HT1080 (cell line): ENCODE measurements around the gene FIGLA. TPM values are rescaled to one million over a fixed set of nuclear protein-coding genes. Genes with fewer than 3 reads are reported as not detected.
A peak's percentile ranks its signal among the peaks of the same experiment; 100 is the strongest.
"Not testable (repeated sequence)": the region's sequence is repeated elsewhere in the genome, so short reads cannot be mapped to it uniquely, and the experiment has no call there.

Source experiments
- DNase-seq: peaks from one replicate; pipeline ENCODE4 v3.0.0-alpha.2; 2015; ENCODE audit warnings: low read depth
- small RNA-seq: library from RNA; depleted of rRNA; stranded (forward); fragments of <200 nt; gene quantifications from one replicate; pipeline ENCODE3, GENCODE V24; 2014
- total RNA-seq: library from RNA; depleted of rRNA; stranded (reverse); fragments of >200 nt; shearing (Covaris generic); gene quantifications from 2 replicates; pipeline ENCODE4 v1.2.3, GENCODE V29; 2014; rRNA removed

The FIGLA gene
- total RNA-seq, 1 experiment from 2014 or later: not detected

GRCh38 chr2:70747284-70747683 is 43.2 kb downstream of the FIGLA start:
- DNase-seq: no peak

DNA sequence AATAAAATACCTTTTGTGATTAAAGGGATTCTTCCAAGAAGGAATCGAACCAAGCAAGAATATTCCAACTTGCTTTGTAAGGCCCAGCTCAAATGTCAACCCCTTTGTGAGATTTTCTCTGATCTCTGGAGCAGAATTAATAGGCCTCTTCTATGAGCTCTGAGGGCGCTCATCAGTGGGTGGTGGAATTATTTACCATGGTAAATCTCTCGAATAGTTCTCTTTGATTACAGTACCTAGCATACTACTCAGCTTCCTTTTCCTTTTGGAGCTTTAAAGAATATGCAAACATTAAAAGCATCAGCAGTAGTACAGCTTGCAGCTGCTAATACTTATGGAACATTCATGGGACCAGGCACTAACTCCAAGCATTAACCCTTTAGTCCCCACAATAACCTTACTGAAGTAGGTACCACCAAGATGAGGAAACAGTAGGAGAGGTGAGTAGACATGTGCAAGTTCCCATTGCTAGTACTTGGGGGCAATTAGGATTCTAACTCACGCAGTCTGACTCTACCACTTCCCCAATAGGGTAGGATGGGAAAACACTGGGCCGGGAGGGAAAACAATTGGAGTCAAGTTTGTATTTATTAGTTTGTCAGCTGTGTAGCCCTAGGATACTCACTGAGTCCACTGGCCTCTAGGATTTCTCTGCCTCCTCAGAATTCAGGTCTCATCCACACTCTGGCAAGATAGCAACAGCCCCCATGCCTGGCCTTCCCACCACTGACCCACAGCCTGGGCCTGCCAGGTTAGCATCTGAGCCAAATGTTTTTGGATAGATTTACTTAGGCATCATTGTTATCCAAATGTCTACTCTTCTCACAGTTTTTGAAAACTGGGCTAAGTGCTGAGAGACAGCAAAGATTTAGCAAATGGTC is 44.1 kb downstream of the FIGLA start:
- DNase-seq: no peak

- DNase-seq: no peak
Measured at GRCh38 chr2:70745276-70745825, 45.1 kb downstream of the FIGLA start.

DNA sequence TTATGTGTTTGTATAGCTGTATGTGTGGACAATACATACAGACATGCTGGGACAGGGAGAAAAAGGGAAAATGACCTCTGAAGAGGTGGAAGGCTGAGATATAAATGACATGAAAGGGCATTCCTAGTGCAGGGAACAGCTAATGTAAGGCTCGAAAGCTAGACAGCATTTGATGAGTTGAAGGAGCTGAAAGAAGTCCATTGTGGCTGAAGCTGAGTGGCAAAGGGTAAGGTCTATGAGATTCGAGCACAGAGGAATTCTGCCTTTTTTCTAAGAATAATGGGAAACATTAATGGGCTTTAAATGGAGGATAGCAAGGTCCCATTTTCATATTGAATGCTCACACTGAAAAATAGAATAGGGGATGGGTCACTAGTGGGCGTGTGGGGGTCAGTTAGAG is 46.0 kb downstream of the FIGLA start:
- DNase-seq: no peak

GRCh38 chr2:70743677-70744076 is 46.8 kb downstream of the FIGLA start:
- no peak for DNase-seq

GRCh38 chr2:70743068-70743467 is 47.4 kb downstream of the FIGLA start:
- no peak for DNase-seq

GRCh38 chr2:70739492-70739891 is 51.0 kb downstream of the FIGLA start:
- DNase-seq: not testable (repeated sequence)

DNA sequence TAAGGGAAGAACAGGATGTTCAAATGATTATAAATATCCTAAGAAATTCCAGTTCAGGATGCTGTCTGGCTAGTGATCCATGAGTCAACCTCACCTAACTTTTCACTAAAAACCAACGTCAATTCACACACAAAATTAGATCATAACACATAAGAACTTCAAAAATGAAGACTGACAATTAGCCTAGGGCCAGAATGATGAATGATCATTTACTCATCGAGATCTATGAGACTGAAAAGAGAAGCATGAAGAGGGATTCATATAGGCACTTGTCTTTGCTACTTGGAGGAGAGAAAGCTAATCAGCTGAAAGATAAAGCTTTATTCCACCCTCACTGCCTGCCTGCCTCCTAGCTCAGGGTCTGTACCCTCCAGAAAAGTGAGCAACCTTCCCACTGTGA is 52.3 kb downstream of the FIGLA start:
- peak; percentile 50 for DNase-seq

DNA sequence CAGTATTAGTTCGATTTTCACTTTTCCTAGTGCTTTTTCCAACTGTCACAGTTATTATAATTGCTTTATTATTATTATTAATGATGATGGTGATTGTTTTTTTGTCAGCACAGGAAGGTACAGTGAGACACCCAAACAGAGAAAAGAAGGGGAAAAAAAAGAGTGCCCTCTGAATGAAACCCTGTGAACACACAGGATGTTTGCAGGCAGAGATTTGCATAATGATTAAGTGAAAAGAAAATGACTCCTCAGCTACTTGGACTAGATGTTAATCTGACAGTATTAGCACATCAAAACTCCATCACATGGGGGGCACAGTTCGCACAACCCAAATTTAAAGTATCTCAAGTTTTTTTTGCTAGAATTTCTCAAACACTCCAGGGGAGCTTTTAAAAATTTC is 55.4 kb downstream of the FIGLA start:
- DNase-seq: no peak

GRCh38 chr2:70733646-70734180 is 56.7 kb downstream of the FIGLA start:
- no peak for DNase-seq

- DNase-seq: no peak
Measured at GRCh38 chr2:70732766-70733645, 57.4 kb downstream of the FIGLA start.

GRCh38 chr2:70730730-70731129 is 59.7 kb downstream of the FIGLA start:
- DNase-seq: no peak

DNA sequence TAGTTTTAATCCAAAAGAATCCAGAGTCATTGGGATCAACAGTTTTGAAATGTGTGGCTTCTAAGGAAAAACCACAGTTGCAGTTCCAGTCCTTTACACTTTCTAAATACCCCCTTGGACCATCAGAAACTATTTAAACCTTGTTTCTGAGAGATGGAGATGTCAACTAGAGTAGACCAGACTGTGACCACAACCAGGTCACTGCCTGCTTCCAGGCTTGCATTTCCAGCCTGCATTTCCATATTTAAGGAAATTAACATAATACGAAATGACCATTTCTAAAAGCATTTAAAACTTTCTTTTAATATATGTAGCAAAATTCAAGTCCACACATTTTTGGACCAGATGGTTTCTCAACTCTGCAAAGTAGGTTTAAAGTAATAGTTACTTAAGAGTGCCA is 60.8 kb downstream of the FIGLA start:
- DNase-seq: no peak

- DNase-seq: peak; percentile 28
Measured at GRCh38 chr2:70728128-70728527, 62.3 kb downstream of the FIGLA start.

Small RNA genes lying within 50 kb of the gene (small RNA-seq; reads per million reads assigned to genes)
- gene HMGN2P21: not detected

Other genes with a start within 250 kb of the FIGLA start
- gene TGFA, start 236.8 kb downstream of the FIGLA start, total RNA-seq: 25.8 and 28.2 TPM in 2 replicates
- gene ADD2, start 22.4 kb downstream of the FIGLA start, total RNA-seq: 39.3 and 79.9 TPM in 2 replicates
- gene CLEC4F, start 30.0 kb upstream of the FIGLA start, total RNA-seq: not detected in 2 replicates
- not detected in 2 replicates for gene CD207, start 45.2 kb upstream of the FIGLA start, total RNA-seq
- gene VAX2, start 109.9 kb upstream of the FIGLA start, total RNA-seq: not detected in 2 replicates
- not detected in 2 replicates for gene ATP6V1B1, start 145.3 kb upstream of the FIGLA start, total RNA-seq
- gene ANKRD53, start 188.0 kb upstream of the FIGLA start, total RNA-seq: 0.03 TPM in 1 of 2 replicates, not detected in the other
- gene TEX261, start 204.2 kb upstream of the FIGLA start, total RNA-seq: 38.4 and 60.1 TPM in 2 replicates